Suprapubic skin (tissue), 4 donors: ENCODE results near the gene ASCC2. TPM values are rescaled to one million over a fixed set of nuclear protein-coding genes. Genes with fewer than 3 reads are reported as not detected.

Experiments used
- DNase-seq, 2 donors: peaks; one replicate each; pipeline ENCODE4 v3.0.0-alpha.2; 2019; ENCODE audit warnings: low spot score in 2 of 2
- H3K27ac ChIP-seq: fragments of 200-600 bp; sonication (generic); one replicate; pipeline ENCODE4 v1.5.1; 2019
- H3K27me3 ChIP-seq: fragments of 200-600 bp; sonication (generic); one replicate; pipeline ENCODE4 v1.5.1; 2019
- H3K36me3 ChIP-seq: fragments of 200-600 bp; sonication (generic); one replicate; pipeline ENCODE4 v1.5.1; 2019
- H3K4me1 ChIP-seq: fragments of 200-600 bp; sonication (generic); one replicate; pipeline ENCODE4 v1.5.1; 2019
- H3K4me3 ChIP-seq: fragments of 200-600 bp; sonication (generic); one replicate; pipeline ENCODE4 v1.5.1; 2019; ENCODE audit warnings: mild to moderate bottlenecking
- H3K9me3 ChIP-seq: fragments of 200-600 bp; sonication (generic); one replicate; pipeline ENCODE4 v1.5.1; 2019
- CTCF ChIP-seq, 2 donors: fragments of 200-600 bp in 1 of 2; fragments of 450-650 bp in 1 of 2; sonication (generic) in 1 of 2; IDR thresholded peaks; one replicate each; pipeline ENCODE4 v1.5.1; 2016 to 2019; ENCODE audit warnings: antibody characterized with exemption in 2 of 2, mild to moderate bottlenecking in 1 of 2, moderate library complexity in 1 of 2
- EP300 ChIP-seq: sonication (generic); formaldehyde crosslinking; IDR thresholded peaks from one replicate; pipeline ENCODE4 v1.6.1; 2017; ENCODE audit warnings: antibody characterized with exemption
- POLR2A ChIP-seq, 2 donors: fragments of 450-650 bp; IDR thresholded peaks; one replicate each; pipeline ENCODE4 v1.6.1; 2017; ENCODE audit warnings: antibody characterized with exemption in 2 of 2, mild to moderate bottlenecking in 2 of 2, moderate library complexity in 2 of 2
- POLR2AphosphoS5 ChIP-seq, 3 donors: sonication (generic); formaldehyde crosslinking; IDR thresholded peaks; one replicate each; pipeline ENCODE4 v1.6.1; 2017; ENCODE audit warnings: antibody characterized with exemption in 3 of 3
- WGBS: methylation state at CpG from one replicate; pipeline ENCODE4 v1.1.5; 2018; 5-methylcytosine and 5-hydroxymethylcytosine counted together
- total RNA-seq, 4 donors: library from RNA; depleted of rRNA; stranded (reverse); fragments of >200 nt; gene quantifications; one replicate each; pipeline ENCODE4 v1.1.0, GENCODE V29; 2016

ASCC2 gene
- total RNA-seq, 4 donors from 2014 or later, result 35.6 to 57.3 (median 43.2) TPM

- Histone ChIP-seq H3K27ac (no peak overlapping the region), H3K4me1 (peaks cover 21% of the 10 kb centered on the region), H3K4me3 (no peak overlapping the region), H3K27me3 (no peaks in the 10 kb centered on the region), H3K9me3 (no peaks in the 10 kb centered on the region), H3K36me3 (peaks cover 87% of the 10 kb centered on the region)
- no peak for TF ChIP-seq CTCF (IDR thresholded peaks at IDR 0.05)
- TF ChIP-seq EP300, result no peak
- no peak for TF ChIP-seq POLR2A (IDR thresholded peaks at IDR 0.05)
- TF ChIP-seq POLR2AphosphoS5 (IDR thresholded peaks at IDR 0.05), result no peak
- WGBS, result 92% methylated on average over 2 of the region's 2 CpGs
- no peak for DNase-seq
Measured at GRCh38 chr22:29803190-29803589, 34.9 kb downstream of the ASCC2 start.

GRCh38 chr22:29801796-29802195, 36.3 kb downstream of the ASCC2 start:
- peaks cover 82% of the 10 kb centered on the region for H3K36me3 ChIP-seq

GRCh38 chr22:29801153-29801552, 36.9 kb downstream of the ASCC2 start:
- Histone ChIP-seq H3K36me3 (peaks cover 80% of the 10 kb centered on the region), H3K9me3 (no peaks in the 10 kb centered on the region), H3K27ac (no peak overlapping the region), H3K27me3 (no peaks in the 10 kb centered on the region), H3K4me3 (no peak overlapping the region), H3K4me1 (peaks cover 28% of the 10 kb centered on the region)
- DNase-seq, result no peak
- 90% methylated on average over 5 of the region's 5 CpGs for WGBS
- TF ChIP-seq POLR2A (IDR thresholded peaks at IDR 0.05), result no peak
- no peak for TF ChIP-seq CTCF (IDR thresholded peaks at IDR 0.05)
- no peak for TF ChIP-seq EP300
- TF ChIP-seq POLR2AphosphoS5 (IDR thresholded peaks at IDR 0.05), result no peak

More at GRCh38 chr22:29801796-29802195, 36.3 kb downstream of the ASCC2 start:
- Histone ChIP-seq H3K27ac (no peak overlapping the region), H3K4me1 (peaks cover 28% of the 10 kb centered on the region), H3K4me3 (no peak overlapping the region), H3K9me3 (no peaks in the 10 kb centered on the region), H3K27me3 (no peaks in the 10 kb centered on the region)
- TF ChIP-seq POLR2A (IDR thresholded peaks at IDR 0.05), result no peak
- TF ChIP-seq EP300, result no peak
- TF ChIP-seq POLR2AphosphoS5 (IDR thresholded peaks at IDR 0.05), result no peak
- no peak for TF ChIP-seq CTCF (IDR thresholded peaks at IDR 0.05)
- 77% methylated on average over 6 of the region's 8 CpGs for WGBS
- no peak for DNase-seq

- H3K4me1 ChIP-seq, result peaks cover 28% of the 10 kb centered on the region
- TF ChIP-seq POLR2A (IDR thresholded peaks at IDR 0.05), result no peak
- TF ChIP-seq EP300, result no peak
- peak; percentile 9 to 89 (median 82) for TF ChIP-seq POLR2AphosphoS5 (IDR thresholded peaks at IDR 0.05)
- TF ChIP-seq CTCF (IDR thresholded peaks at IDR 0.05), result no peak
- peaks cover 74% of the 10 kb centered on the region for H3K36me3 ChIP-seq
- no peaks in the 10 kb centered on the region for H3K9me3 ChIP-seq
- no peak overlapping the region for H3K4me3 ChIP-seq
- DNase-seq, result peak; percentile 95
- WGBS, result 36% methylated on average over 3 of the region's 8 CpGs
- peak overlapping the region; percentile 79 for H3K27ac ChIP-seq
- no peaks in the 10 kb centered on the region for H3K27me3 ChIP-seq
Measured at GRCh38 chr22:29799217-29799680, 38.8 kb downstream of the ASCC2 start.

GRCh38 chr22:29798801-29799200, 39.3 kb downstream of the ASCC2 start:
- H3K27ac ChIP-seq, result peak overlapping the region; percentile 79
- no peaks in the 10 kb centered on the region for H3K27me3 ChIP-seq
- H3K4me3 ChIP-seq, result no peak overlapping the region
- DNase-seq, result no peak
- TF ChIP-seq CTCF (IDR thresholded peaks at IDR 0.05) (no peak), POLR2A (IDR thresholded peaks at IDR 0.05) (no peak), POLR2AphosphoS5 (IDR thresholded peaks at IDR 0.05) (no peak), EP300 (no peak)
- WGBS, result 92% methylated on average over 1 of the region's 2 CpGs
- H3K36me3 ChIP-seq, result peaks cover 73% of the 10 kb centered on the region
- H3K9me3 ChIP-seq, result no peaks in the 10 kb centered on the region
- peaks cover 28% of the 10 kb centered on the region for H3K4me1 ChIP-seq
